Endothelial cell (in vitro differentiated cells): ENCODE data around the gene ATG7. TPM values are rescaled to one million over a fixed set of nuclear protein-coding genes. Genes with fewer than 3 reads are reported as not detected.

Source experiments
- DNase-seq: peaks from one replicate; pipeline ENCODE4 v3.0.0; 2021; ENCODE audit warnings: low spot score
- H3K27ac Mint-ChIP-seq: one replicate; pipeline ENCODE4 v1.8.0; 2021; ENCODE audit warnings: mixed read lengths, inconsistent platforms; ENCODE audit not compliant: unreplicated experiment
- H3K27me3 Mint-ChIP-seq: one replicate; pipeline ENCODE4 v1.8.0; 2021; ENCODE audit warnings: mild to moderate bottlenecking, moderate library complexity, mixed read lengths, inconsistent platforms; ENCODE audit not compliant: unreplicated experiment
- H3K36me3 Mint-ChIP-seq: one replicate; pipeline ENCODE4 v1.8.0; 2021; ENCODE audit warnings: mild to moderate bottlenecking, low read depth, mixed read lengths, inconsistent platforms; ENCODE audit not compliant: unreplicated experiment
- H3K4me1 Mint-ChIP-seq: one replicate; pipeline ENCODE4 v1.8.0; 2021; ENCODE audit warnings: mild to moderate bottlenecking, mixed read lengths, inconsistent platforms; ENCODE audit not compliant: unreplicated experiment
- H3K4me3 Mint-ChIP-seq: one replicate; pipeline ENCODE4 v1.8.0; 2021; ENCODE audit warnings: mild to moderate bottlenecking, mixed read lengths, inconsistent platforms; ENCODE audit not compliant: unreplicated experiment
- H3K9me3 Mint-ChIP-seq: one replicate; pipeline ENCODE4 v1.8.0; 2021; ENCODE audit warnings: mixed read lengths, inconsistent platforms; ENCODE audit not compliant: unreplicated experiment
- total RNA-seq: library from RNA; stranded (reverse); fragmentation: NEBNext Ultra II Directional; extraction: Animal tissue kit (Norgen Biotek cat#: 25700); gene quantifications from one replicate; pipeline ENCODE4 v1.2.1, GENCODE V29; 2021; ENCODE audit not compliant: unreplicated experiment
- TF ChIP-seq, protein P1 (sequence below): fragments of 200-600 bp; sonication (generic); IDR thresholded peaks from one replicate; pipeline ENCODE4 v1.5.0; 2021; ENCODE audit warnings: antibody characterized with exemption; ENCODE audit not compliant: unreplicated experiment

ATG7 gene
- total RNA-seq, 1 donor from 2014 or later, result 30.6 TPM

DNA sequence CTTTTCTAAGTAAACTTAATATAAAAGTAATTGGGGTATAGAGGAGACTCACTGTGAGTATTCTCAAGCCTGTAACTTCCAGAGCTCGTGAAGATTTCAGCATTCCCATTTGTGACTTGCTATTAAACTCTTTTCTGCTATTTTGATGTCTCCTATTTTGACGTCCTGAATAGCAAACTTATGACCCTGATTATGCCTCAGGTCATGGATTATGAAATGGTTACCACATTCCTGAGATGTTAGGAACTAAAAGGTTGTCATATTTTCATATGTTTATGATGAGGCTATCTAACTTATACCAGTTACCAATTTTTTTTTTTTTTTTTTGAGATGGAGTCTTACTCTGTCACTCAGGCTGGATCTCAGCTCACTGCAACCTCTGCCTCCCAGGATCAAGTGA, 105.5 kb downstream of the ATG7 start:
- TF ChIP-seq, protein P1, sequence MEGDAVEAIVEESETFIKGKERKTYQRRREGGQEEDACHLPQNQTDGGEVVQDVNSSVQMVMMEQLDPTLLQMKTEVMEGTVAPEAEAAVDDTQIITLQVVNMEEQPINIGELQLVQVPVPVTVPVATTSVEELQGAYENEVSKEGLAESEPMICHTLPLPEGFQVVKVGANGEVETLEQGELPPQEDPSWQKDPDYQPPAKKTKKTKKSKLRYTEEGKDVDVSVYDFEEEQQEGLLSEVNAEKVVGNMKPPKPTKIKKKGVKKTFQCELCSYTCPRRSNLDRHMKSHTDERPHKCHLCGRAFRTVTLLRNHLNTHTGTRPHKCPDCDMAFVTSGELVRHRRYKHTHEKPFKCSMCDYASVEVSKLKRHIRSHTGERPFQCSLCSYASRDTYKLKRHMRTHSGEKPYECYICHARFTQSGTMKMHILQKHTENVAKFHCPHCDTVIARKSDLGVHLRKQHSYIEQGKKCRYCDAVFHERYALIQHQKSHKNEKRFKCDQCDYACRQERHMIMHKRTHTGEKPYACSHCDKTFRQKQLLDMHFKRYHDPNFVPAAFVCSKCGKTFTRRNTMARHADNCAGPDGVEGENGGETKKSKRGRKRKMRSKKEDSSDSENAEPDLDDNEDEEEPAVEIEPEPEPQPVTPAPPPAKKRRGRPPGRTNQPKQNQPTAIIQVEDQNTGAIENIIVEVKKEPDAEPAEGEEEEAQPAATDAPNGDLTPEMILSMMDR, result no peak
- H3K4me3 Mint-ChIP-seq, result no peak overlapping the region
- no peaks in the 10 kb centered on the region for H3K27me3 Mint-ChIP-seq
- no peak for DNase-seq
- no peaks in the 10 kb centered on the region for H3K9me3 Mint-ChIP-seq
- peaks cover 15% of the 10 kb centered on the region for H3K4me1 Mint-ChIP-seq
- no peak overlapping the region for H3K27ac Mint-ChIP-seq
- no peaks in the 10 kb centered on the region for H3K36me3 Mint-ChIP-seq

DNA sequence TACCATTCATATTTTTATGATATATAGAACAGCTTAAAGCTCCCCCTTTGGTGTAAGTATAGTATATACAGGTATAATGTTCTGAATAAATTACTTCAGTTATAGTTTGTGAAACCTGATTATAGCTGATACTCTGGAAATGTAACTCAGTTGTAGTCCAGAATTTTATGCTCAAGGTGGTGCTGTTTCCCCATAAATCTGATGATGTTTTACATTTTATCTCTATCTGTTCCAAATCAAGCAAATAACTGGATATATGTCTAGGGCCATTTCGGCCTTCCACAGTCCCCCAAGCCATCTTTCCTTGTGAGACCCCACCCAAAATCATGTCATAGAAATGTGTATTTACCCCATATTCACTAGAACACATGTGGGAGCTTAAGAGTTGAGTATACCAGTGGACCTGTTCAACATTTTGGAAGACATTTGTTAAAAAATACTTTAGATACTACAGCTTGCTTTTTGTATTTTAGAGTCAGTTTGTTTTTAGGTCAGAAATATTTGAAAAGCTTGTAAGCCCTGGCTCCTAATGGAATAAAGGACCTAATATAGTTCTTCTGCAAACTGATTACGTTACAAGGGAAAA, 107.1 kb downstream of the ATG7 start:
- peaks cover 14% of the 10 kb centered on the region for H3K4me1 Mint-ChIP-seq
- TF ChIP-seq, protein P1, result peak; percentile 67
- H3K36me3 Mint-ChIP-seq, result no peaks in the 10 kb centered on the region
- DNase-seq, result peak; percentile 32
- H3K27ac Mint-ChIP-seq, result peak overlapping the region; percentile 28
- no peaks in the 10 kb centered on the region for H3K9me3 Mint-ChIP-seq
- H3K4me3 Mint-ChIP-seq, result no peak overlapping the region
- H3K27me3 Mint-ChIP-seq, result no peaks in the 10 kb centered on the region

- Mint-ChIP-seq H3K4me1 (peaks cover 14% of the 10 kb centered on the region), H3K4me3 (no peak overlapping the region), H3K27ac (peak overlapping the region; percentile 28), H3K36me3 (no peaks in the 10 kb centered on the region), H3K9me3 (no peaks in the 10 kb centered on the region), H3K27me3 (no peaks in the 10 kb centered on the region)
- no peak for DNase-seq
- TF ChIP-seq, protein P1, result no peak
These were observed 107.9 kb downstream of the ATG7 start for GRCh38 chr3:11379824-11380701.

DNA sequence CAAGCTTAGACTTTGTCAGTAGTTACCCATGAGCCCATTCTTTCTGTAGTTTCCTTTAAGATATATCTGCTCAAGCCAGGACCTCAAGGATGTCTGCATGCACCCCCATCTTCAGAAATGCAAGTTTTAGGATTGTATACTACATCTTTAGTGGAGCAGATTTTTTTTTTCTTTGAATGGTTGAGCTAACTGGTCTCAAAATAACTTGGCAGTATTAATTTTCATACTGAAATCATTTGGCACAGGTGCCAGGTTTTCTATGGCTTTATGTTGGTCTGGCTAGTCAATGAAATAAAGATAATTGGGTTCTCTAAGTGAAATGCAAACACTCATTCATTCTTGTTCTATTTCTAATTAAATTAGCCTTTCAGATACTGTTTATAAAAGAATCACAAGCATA, 108.9 kb downstream of the ATG7 start:
- Mint-ChIP-seq H3K4me3 (no peak overlapping the region), H3K9me3 (no peaks in the 10 kb centered on the region), H3K27me3 (no peaks in the 10 kb centered on the region), H3K27ac (no peak overlapping the region), H3K4me1 (peaks cover 14% of the 10 kb centered on the region), H3K36me3 (no peaks in the 10 kb centered on the region)
- TF ChIP-seq, protein P1, result no peak
- no peak for DNase-seq

DNA sequence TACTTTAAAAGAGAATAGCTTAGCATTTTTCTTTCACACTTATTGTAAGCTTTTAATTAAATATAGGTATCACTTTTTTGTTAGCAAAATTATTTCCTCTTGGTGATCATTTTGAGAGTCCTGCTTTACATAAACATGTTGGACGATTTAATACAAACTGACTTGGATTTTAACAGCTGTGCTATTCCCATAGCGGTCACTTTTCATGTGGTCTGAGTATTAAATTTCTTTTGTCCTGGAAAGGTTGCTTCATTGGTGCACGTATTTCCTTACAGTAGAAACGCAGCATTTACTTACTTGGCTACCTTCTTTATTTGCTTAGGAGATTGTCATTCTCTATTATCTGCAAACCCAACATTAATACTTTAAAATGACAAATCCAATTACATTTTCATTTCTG, 109.4 kb downstream of the ATG7 start:
- H3K36me3 Mint-ChIP-seq, result no peaks in the 10 kb centered on the region
- no peaks in the 10 kb centered on the region for H3K9me3 Mint-ChIP-seq
- TF ChIP-seq, protein P1, result no peak
- no peak overlapping the region for H3K4me3 Mint-ChIP-seq
- no peaks in the 10 kb centered on the region for H3K27me3 Mint-ChIP-seq
- H3K4me1 Mint-ChIP-seq, result peaks cover 14% of the 10 kb centered on the region
- DNase-seq, result no peak
- H3K27ac Mint-ChIP-seq, result no peak overlapping the region
